ENCODE results near the gene RIMBP3C.
A peak's percentile ranks its signal among the peaks of the same experiment; 100 is the strongest.

Gene RIMBP3C

GRCh38 chr22:21579474-21579851 is 28.2 kb upstream of the RIMBP3C start:
- DNase-seq (no peak), ATAC-seq (ENCODE audit: insufficient read depth, low read depth) (no peak)
- Histone ChIP-seq H3K9me3 (ENCODE audit: insufficient read depth, low read length, severe bottlenecking) (no peaks in the 10 kb centered on the region), H3K4me1 (ENCODE audit: insufficient read depth, low read length) (no peaks in the 10 kb centered on the region), H3K79me2 (ENCODE audit: insufficient read depth, low read length) (peaks cover 98% of the 10 kb centered on the region), H3K4me2 (ENCODE audit: insufficient read depth, low read length) (no peak overlapping the region), H3K36me3 (ENCODE audit: insufficient read depth, low read length) (peaks cover 21% of the 10 kb centered on the region; the same call in 1 of the 2 replicates), H3K27ac (ENCODE audit: low read length) (no peak overlapping the region), H3K4me3 (ENCODE audit: low read depth in 1 of 2, low read length in 2 of 2) (no peak overlapping the region), H2AFZ (ENCODE audit: low read depth, low read length) (no peak overlapping the region), H4K20me1 (ENCODE audit: insufficient read depth, low read length) (peaks cover 76% of the 10 kb centered on the region), H3K27me3 (ENCODE audit: insufficient read depth, low read length, poor library complexity) (no peaks in the 10 kb centered on the region), H3K9ac (ENCODE audit: low read depth, low read length) (no peak overlapping the region)
- no peak for TF ChIP-seq CTCF (IDR thresholded peaks at IDR 0.05; ENCODE audit: borderline replicate concordance, extremely low read depth, low read length, poor library complexity, severe bottlenecking)
- no peak for TF ChIP-seq EZH2 (IDR thresholded peaks at IDR 0.05; ENCODE audit: borderline replicate concordance, low read depth, low read length, severe bottlenecking)

DNA sequence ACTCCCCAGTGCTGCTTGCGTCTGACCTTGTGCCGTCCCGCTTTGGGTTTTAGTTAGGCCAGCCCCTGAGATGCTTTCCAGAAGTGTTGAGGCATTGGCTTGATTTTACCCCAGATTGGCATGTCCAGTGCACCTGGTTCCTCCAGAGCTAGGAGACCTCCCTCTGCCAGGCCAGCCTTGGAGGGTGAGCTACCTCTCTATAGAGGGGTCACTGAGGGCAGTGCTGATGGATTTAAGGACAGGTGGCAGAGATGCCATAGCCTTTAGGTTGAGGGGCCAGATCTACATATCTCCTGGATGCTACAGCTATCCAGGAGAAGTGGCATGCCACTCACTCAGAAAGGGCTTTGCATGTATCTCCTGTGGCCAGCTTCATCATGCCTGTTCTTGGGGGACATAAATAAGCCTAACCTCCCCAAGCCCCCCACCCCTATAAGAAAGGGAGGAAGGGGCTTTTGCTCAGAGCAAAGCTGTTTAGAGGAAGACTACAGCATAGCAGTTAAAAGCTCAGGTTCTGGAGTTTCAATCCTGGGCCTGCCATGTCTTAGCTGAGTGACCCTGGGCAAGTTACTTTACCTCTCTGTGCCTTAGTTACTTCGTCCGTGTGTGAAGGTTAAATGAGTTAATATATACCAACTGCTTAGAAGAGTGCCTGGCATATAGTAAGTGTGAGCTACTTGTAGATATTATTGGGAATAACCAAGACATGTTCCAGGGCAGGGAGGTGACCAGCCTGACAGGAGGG is 22.7 kb upstream of the RIMBP3C start:
- Histone ChIP-seq H3K9me3 (ENCODE audit: insufficient read depth, low read length, severe bottlenecking) (no peaks in the 10 kb centered on the region), H3K27ac (ENCODE audit: low read length) (no peak overlapping the region), H4K20me1 (ENCODE audit: insufficient read depth, low read length) (peaks cover 84% of the 10 kb centered on the region), H3K27me3 (ENCODE audit: insufficient read depth, low read length, poor library complexity) (no peaks in the 10 kb centered on the region), H3K4me2 (ENCODE audit: insufficient read depth, low read length) (no peak overlapping the region), H3K4me1 (ENCODE audit: insufficient read depth, low read length) (peaks cover 45% of the 10 kb centered on the region), H3K79me2 (ENCODE audit: insufficient read depth, low read length) (peaks cover 99% of the 10 kb centered on the region), H2AFZ (ENCODE audit: low read depth, low read length) (no peak overlapping the region), H3K36me3 (ENCODE audit: insufficient read depth, low read length) (peaks cover 55% of the 10 kb centered on the region), H3K4me3 (ENCODE audit: low read depth in 1 of 2, low read length in 2 of 2) (no peak overlapping the region), H3K9ac (ENCODE audit: low read depth, low read length) (no peak overlapping the region)
- DNase-seq (no peak), ATAC-seq (ENCODE audit: insufficient read depth, low read depth) (no peak)
- TF ChIP-seq EZH2 (IDR thresholded peaks at IDR 0.05; ENCODE audit: borderline replicate concordance, low read depth, low read length, severe bottlenecking) (no peak), CTCF (IDR thresholded peaks at IDR 0.05; ENCODE audit: borderline replicate concordance, extremely low read depth, low read length, poor library complexity, severe bottlenecking) (no peak)

DNA sequence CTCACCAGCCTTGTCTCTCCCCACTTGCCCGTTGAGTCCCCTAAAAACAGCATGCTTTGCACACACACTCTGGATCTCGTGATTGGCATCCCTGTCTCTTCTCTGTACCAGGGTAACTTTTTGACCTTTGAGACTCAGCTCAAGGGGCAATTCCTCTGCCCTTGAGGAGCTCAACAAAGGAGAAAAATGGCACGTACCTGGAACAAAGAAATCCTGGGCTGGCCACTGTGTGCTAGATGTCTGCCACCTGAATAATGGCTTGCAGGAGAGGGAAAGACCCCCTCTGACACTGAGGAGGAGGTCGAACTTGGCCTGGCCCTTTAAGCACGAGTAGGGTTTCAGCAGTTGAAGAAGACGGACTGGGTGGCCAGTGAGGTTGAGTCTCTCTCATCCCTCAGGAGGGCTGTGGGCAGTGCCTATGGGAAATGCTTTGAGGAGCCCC is 22.1 kb upstream of the RIMBP3C start:
- no peak for DNase-seq
- peaks cover 86% of the 10 kb centered on the region for H4K20me1 ChIP-seq (ENCODE audit: insufficient read depth, low read length)
- H3K27ac ChIP-seq (ENCODE audit: low read length): no peak overlapping the region
- H2AFZ ChIP-seq (ENCODE audit: low read depth, low read length): no peak overlapping the region
- no peak overlapping the region for H3K9ac ChIP-seq (ENCODE audit: low read depth, low read length)
- TF ChIP-seq CTCF (IDR thresholded peaks at IDR 0.05; ENCODE audit: borderline replicate concordance, extremely low read depth, low read length, poor library complexity, severe bottlenecking) (no peak), EZH2 (IDR thresholded peaks at IDR 0.05; ENCODE audit: borderline replicate concordance, low read depth, low read length, severe bottlenecking) (no peak)
- H3K4me3 ChIP-seq (ENCODE audit: low read depth in 1 of 2, low read length in 2 of 2): no peak overlapping the region
- no peak for ATAC-seq (ENCODE audit: insufficient read depth, low read depth)
- H3K9me3 ChIP-seq (ENCODE audit: insufficient read depth, low read length, severe bottlenecking): no peaks in the 10 kb centered on the region
- H3K4me1 ChIP-seq (ENCODE audit: insufficient read depth, low read length): peaks cover 50% of the 10 kb centered on the region
- no peaks in the 10 kb centered on the region for H3K27me3 ChIP-seq (ENCODE audit: insufficient read depth, low read length, poor library complexity)
- H3K36me3 ChIP-seq (ENCODE audit: insufficient read depth, low read length): peaks cover 55% of the 10 kb centered on the region
- peak overlapping the region; percentile 24; the same call in 1 of the 2 replicates for H3K4me2 ChIP-seq (ENCODE audit: insufficient read depth, low read length)
- H3K79me2 ChIP-seq (ENCODE audit: insufficient read depth, low read length): peaks cover 99% of the 10 kb centered on the region
